CD14-positive monocyte (primary cell): ENCODE measurements around the gene MAP3K10. TPM values are rescaled to one million over a fixed set of nuclear protein-coding genes. Genes with fewer than 3 reads are reported as not detected.

Experiments used
- DNase-seq, 3 donors: peaks; one replicate each; pipeline ENCODE4 v3.0.0-alpha.2; 2011 to 2022
- H2AFZ ChIP-seq: 2 replicates; pipeline ENCODE4 v1.6.0; 2012; ENCODE audit warnings: mild to moderate bottlenecking, low read depth, low read length, inconsistent platforms; ENCODE audit not compliant: insufficient read depth, poor library complexity, severe bottlenecking
- H3K27ac ChIP-seq, 2 donors: 1 replicate in 1 of 2; 2 replicates in 1 of 2; pipeline ENCODE4 v1.5.1; 2012 to 2013; ENCODE audit warnings: low read length in 2 of 2, control low read depth in 1 of 2, inconsistent platforms in 1 of 2, low read depth in 1 of 2, mild to moderate bottlenecking in 1 of 2
- H3K27me3 ChIP-seq, 2 donors: one replicate each; pipeline versions ENCODE4 v1.6.0 to v1.6.1; 2011 to 2013; ENCODE audit warnings: low read length in 2 of 2; ENCODE audit not compliant: control insufficient read depth in 2 of 2, insufficient read depth in 2 of 2
- H3K36me3 ChIP-seq, 2 donors: replicated peaks in 1 of 2; 1 replicate in 1 of 2; 2 replicates in 1 of 2; pipeline versions ENCODE4 v1.5.1 to v1.6.1; 2012 to 2013; ENCODE audit warnings: low read length in 2 of 2, control low read depth in 1 of 2, inconsistent platforms in 1 of 2, mild to moderate bottlenecking in 1 of 2; ENCODE audit not compliant: insufficient read depth in 2 of 2, control insufficient read depth in 1 of 2
- H3K4me1 ChIP-seq, 2 donors: 1 replicate in 1 of 2; 2 replicates in 1 of 2; pipeline versions ENCODE4 v1.5.1 to v1.6.1; 2012 to 2013; ENCODE audit warnings: low read length in 2 of 2, control low read depth in 1 of 2, inconsistent platforms in 1 of 2, mild to moderate bottlenecking in 1 of 2, moderate library complexity in 1 of 2; ENCODE audit not compliant: insufficient read depth in 2 of 2, control insufficient read depth in 1 of 2
- H3K4me2 ChIP-seq: replicated peaks from 2 replicates; pipeline ENCODE3; 2012; ENCODE audit warnings: low read length, moderate library complexity, mild to moderate bottlenecking; ENCODE audit not compliant: poor library complexity, severe bottlenecking; ENCODE audit errors: extremely low read depth
- H3K4me3 ChIP-seq, 3 experiments: fragments of 200-600 bp in 1 of 3; sonication (generic) in 1 of 3; replicated peaks in 1 of 3; 1 replicate in 2 of 3; 2 replicates in 1 of 3; pipeline ENCODE4 v1.5.1; 2011 to 2013; ENCODE audit warnings: low read length in 3 of 3, mild to moderate bottlenecking in 3 of 3, control low read depth in 2 of 3, low read depth in 2 of 3, inconsistent platforms in 1 of 3, moderate library complexity in 1 of 3
- H3K79me2 ChIP-seq: 2 replicates; pipeline ENCODE4 v1.6.0; 2012; ENCODE audit warnings: mild to moderate bottlenecking, control low read depth, inconsistent platforms, low read length, moderate library complexity; ENCODE audit not compliant: insufficient read depth
- H3K9ac ChIP-seq: 2 replicates; pipeline ENCODE4 v1.6.0; 2017; ENCODE audit warnings: low read length, mild to moderate bottlenecking; ENCODE audit not compliant: insufficient read depth, poor library complexity, severe bottlenecking
- H3K9me3 ChIP-seq, 2 donors: replicated peaks in 1 of 2; 1 replicate in 1 of 2; 2 replicates in 1 of 2; pipeline versions ENCODE4 v1.5.1 to v1.6.1; 2012 to 2013; ENCODE audit warnings: low read length in 2 of 2, control low read depth in 1 of 2; ENCODE audit not compliant: control insufficient read depth in 1 of 2, insufficient read depth in 1 of 2
- H4K20me1 ChIP-seq: 2 replicates; pipeline ENCODE4 v1.6.0; 2012; ENCODE audit warnings: mild to moderate bottlenecking, low read length, control low read depth, moderate library complexity; ENCODE audit not compliant: insufficient read depth
- H3K27ac Mint-ChIP-seq, 7 donors: one replicate each; pipeline ENCODE4 v1.8.0; 2020; ENCODE audit warnings: mild to moderate bottlenecking in 7 of 7, mixed read lengths in 7 of 7, moderate library complexity in 6 of 7, inconsistent platforms in 2 of 7
- H3K27me3 Mint-ChIP-seq, 3 donors: one replicate each; pipeline ENCODE4 v1.8.0; 2021 to 2022; ENCODE audit warnings: low read depth in 3 of 3, mild to moderate bottlenecking in 3 of 3, mixed read lengths in 3 of 3, moderate library complexity in 3 of 3, inconsistent platforms in 1 of 3
- H3K36me3 Mint-ChIP-seq, 2 donors: one replicate each; pipeline ENCODE4 v1.8.0; 2020; ENCODE audit warnings: mixed read lengths in 2 of 2, inconsistent platforms in 1 of 2, mild to moderate bottlenecking in 1 of 2
- H3K4me1 Mint-ChIP-seq: one replicate; pipeline ENCODE4 v1.8.0; 2020; ENCODE audit warnings: mild to moderate bottlenecking, mixed read lengths
- H3K4me3 Mint-ChIP-seq, 2 donors: one replicate each; pipeline ENCODE4 v1.8.0; 2020; ENCODE audit warnings: mild to moderate bottlenecking in 2 of 2, mixed read lengths in 2 of 2, moderate library complexity in 1 of 2
- H3K9me3 Mint-ChIP-seq, 7 donors: one replicate each; pipeline ENCODE4 v1.8.0; 2020 to 2022; ENCODE audit warnings: mixed read lengths in 7 of 7, mild to moderate bottlenecking in 6 of 7, moderate library complexity in 6 of 7, inconsistent platforms in 2 of 7
- CTCF ChIP-seq: fragments of 200-600 bp; IDR thresholded peaks from one replicate; pipeline ENCODE4 v1.8.0; 2022; ENCODE audit warnings: antibody characterized with exemption, mild to moderate bottlenecking
- WGBS: methylation state at CpG from one replicate; pipeline ENCODE4 v1.1.5; 2013; ENCODE audit warnings: missing lambda C conversion rate; ENCODE audit not compliant: insufficient coverage; 5-methylcytosine and 5-hydroxymethylcytosine counted together
- intact Hi-C, 2 donors: fragments of 100-400 bp; cut with micrococcal nuclease; formaldehyde crosslinking; loops; one replicate each; pipeline versions ENCODE4 v1.15.0 to v1.15.1; 2023
- polyA plus RNA-seq, 3 donors: library from polyadenylated mRNA; depleted of rRNA in 1 of 3; unstranded in 2 of 3; stranded (reverse) in 1 of 3; fragments of 300-500 nt in 2 of 3; fragments of >200 nt in 1 of 3; fragmentation: Illumina TruSeq in 2 of 3; gene quantifications; 1 replicate in 2 of 3; 2 replicates in 1 of 3; pipeline ENCODE4 v1.2.3, GENCODE V29; 2012 to 2021

The MAP3K10 gene
- polyA plus RNA-seq, 3 donors = 0.05 to 9.1 TPM; not detected in 1

GRCh38 chr19:40154121-40154680 lies 37.0 kb upstream of the MAP3K10 start:
- Histone ChIP-seq H3K4me1 (peaks cover 8 to 14% of the 10 kb centered on the region in 2 donors), H3K27ac (no peak overlapping the region), H2AFZ (no peak overlapping the region), H3K9me3 (peaks cover 0 to 2% of the 10 kb centered on the region in 2 donors), H3K9ac (no peak overlapping the region), H3K36me3 (no peaks in the 10 kb centered on the region), H3K4me3 (no peak overlapping the region), H3K79me2 (no peaks in the 10 kb centered on the region), H3K4me2 (no peak overlapping the region), H3K27me3 (no peaks in the 10 kb centered on the region), H4K20me1 (no peaks in the 10 kb centered on the region)
- H3K36me3 Mint-ChIP-seq = no peaks in the 10 kb centered on the region
- H3K9me3 Mint-ChIP-seq = peaks cover 4 to 14% (median 7%) of the 10 kb centered on the region in 7 donors
- intact Hi-C loops = no loop called here
- 83% methylated on average over 8 of the region's 11 CpGs for whole genome bisulfite sequencing
- DNase-seq = no peak
- H3K27me3 Mint-ChIP-seq = peaks cover 0 to 3% (median 0%) of the 10 kb centered on the region in 3 donors
- H3K4me1 Mint-ChIP-seq = peaks cover 27% of the 10 kb centered on the region
- no peak for TF ChIP-seq CTCF
- H3K27ac Mint-ChIP-seq = no peak overlapping the region
- H3K4me3 Mint-ChIP-seq = no peak overlapping the region

- H3K36me3 Mint-ChIP-seq = no peaks in the 10 kb centered on the region
- 0% methylated on average over 4 of the region's 8 CpGs for WGBS
- H3K4me3 Mint-ChIP-seq = no peak overlapping the region
- H3K4me3 ChIP-seq = no peak overlapping the region
- H3K9me3 Mint-ChIP-seq = peaks cover 2 to 7% (median 4%) of the 10 kb centered on the region in 7 donors
- peaks cover 0 to 2% of the 10 kb centered on the region in 2 donors for H3K9me3 ChIP-seq
- H3K9ac ChIP-seq = no peak overlapping the region
- H3K4me1 Mint-ChIP-seq = peaks cover 17% of the 10 kb centered on the region
- H3K27me3 Mint-ChIP-seq = peaks cover 0 to 3% (median 0%) of the 10 kb centered on the region in 3 donors
- H2AFZ ChIP-seq = peak overlapping the region; percentile 30
- peaks cover 6 to 14% of the 10 kb centered on the region in 2 donors for H3K4me1 ChIP-seq
- no peaks in the 10 kb centered on the region for H3K36me3 ChIP-seq
- H3K27ac ChIP-seq = no peak overlapping the region
- no peak overlapping the region for H3K27ac Mint-ChIP-seq
- H3K27me3 ChIP-seq = no peaks in the 10 kb centered on the region
- no peak overlapping the region for H3K4me2 ChIP-seq
- no peaks in the 10 kb centered on the region for H4K20me1 ChIP-seq
- DNase-seq = peak in 1 of 3 donors; percentile 33
- no peak for TF ChIP-seq CTCF
- intact Hi-C loops = no loop called here
- no peaks in the 10 kb centered on the region for H3K79me2 ChIP-seq
These were observed 35.4 kb upstream of the MAP3K10 start for GRCh38 chr19:40155749-40156265.
